Upper lobe of right lung (tissue), 1 donor: Measurements from ENCODE around the gene SIK3. TPM values are rescaled to one million over a fixed set of nuclear protein-coding genes. Genes with fewer than 3 reads are reported as not detected.

Source experiments
- ATAC-seq: fragments of 200-7000 bp; cut with Tn5 transposase; one replicate; pipeline ENCODE4 v1.9.1; 2020; ENCODE audit warnings: mild to moderate bottlenecking, moderate library complexity
- DNase-seq: peaks from one replicate; pipeline ENCODE4 v3.0.0-alpha.2; 2020
- H3K27ac ChIP-seq: fragments of 200-600 bp; one replicate; pipeline ENCODE4 v1.8.0; 2022
- H3K27me3 ChIP-seq: fragments of 200-600 bp; one replicate; pipeline ENCODE4 v1.8.0; 2022; ENCODE audit warnings: mild to moderate bottlenecking
- H3K36me3 ChIP-seq: fragments of 200-600 bp; one replicate; pipeline ENCODE4 v1.8.0; 2022
- H3K4me1 ChIP-seq: fragments of 200-600 bp; one replicate; pipeline ENCODE4 v1.8.0; 2022
- H3K4me3 ChIP-seq: fragments of 200-600 bp; one replicate; pipeline ENCODE4 v1.8.0; 2022; ENCODE audit warnings: mild to moderate bottlenecking
- H3K9me3 ChIP-seq: fragments of 200-600 bp; one replicate; pipeline ENCODE4 v1.8.0; 2022
- intact Hi-C: fragments of 100-400 bp; cut with DNase I; formaldehyde crosslinking; loops from one replicate; pipeline ENCODE4 v1.11.0; 2022
- total RNA-seq: library from RNA; stranded (reverse); fragmentation: NEBNext Ultra II Directional; extraction: Animal tissue kit (Norgen Biotek cat#: 25700); gene quantifications from one replicate; pipeline ENCODE4 v1.2.1, GENCODE V29; 2021
- TF ChIP-seq, protein P1 (sequence below): fragments of 200-600 bp; IDR thresholded peaks from one replicate; pipeline ENCODE4 v1.8.0; 2022; ENCODE audit warnings: antibody characterized with exemption
- donor health status: DM: no; HTN: yes; CAD: no; lungs with severe emphysema.

Gene SIK3
- total RNA-seq, 1 donor from 2014 or later: 37.1 TPM

DNA sequence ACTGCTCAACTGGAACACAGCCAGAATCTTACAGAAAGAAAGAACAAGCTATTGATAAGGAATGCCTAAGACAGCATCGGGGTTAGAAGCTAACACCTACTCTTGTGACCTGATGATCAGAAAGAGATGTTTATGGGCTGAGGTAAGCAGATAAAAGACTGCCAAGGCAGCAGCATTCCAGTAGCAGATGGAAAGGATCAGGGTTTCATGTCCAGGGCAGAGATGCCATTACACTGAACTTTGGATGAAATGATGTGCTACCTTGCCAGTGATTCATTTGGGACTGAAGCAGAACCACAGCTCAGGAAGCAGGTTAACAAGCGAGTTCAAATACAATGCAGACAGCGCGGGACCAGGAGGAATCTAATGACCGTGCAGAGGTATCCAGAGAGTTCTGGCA, 233.7 kb downstream of the SIK3 start:
- no peak for ATAC-seq
- Histone ChIP-seq H3K4me1 (no peaks in the 10 kb centered on the region), H3K4me3 (no peak overlapping the region), H3K27me3 (no peaks in the 10 kb centered on the region), H3K9me3 (no peaks in the 10 kb centered on the region), H3K27ac (no peak overlapping the region), H3K36me3 (peaks cover 89% of the 10 kb centered on the region)
- intact Hi-C loops: no loop called here
- no peak for DNase-seq
- TF ChIP-seq, protein P1, sequence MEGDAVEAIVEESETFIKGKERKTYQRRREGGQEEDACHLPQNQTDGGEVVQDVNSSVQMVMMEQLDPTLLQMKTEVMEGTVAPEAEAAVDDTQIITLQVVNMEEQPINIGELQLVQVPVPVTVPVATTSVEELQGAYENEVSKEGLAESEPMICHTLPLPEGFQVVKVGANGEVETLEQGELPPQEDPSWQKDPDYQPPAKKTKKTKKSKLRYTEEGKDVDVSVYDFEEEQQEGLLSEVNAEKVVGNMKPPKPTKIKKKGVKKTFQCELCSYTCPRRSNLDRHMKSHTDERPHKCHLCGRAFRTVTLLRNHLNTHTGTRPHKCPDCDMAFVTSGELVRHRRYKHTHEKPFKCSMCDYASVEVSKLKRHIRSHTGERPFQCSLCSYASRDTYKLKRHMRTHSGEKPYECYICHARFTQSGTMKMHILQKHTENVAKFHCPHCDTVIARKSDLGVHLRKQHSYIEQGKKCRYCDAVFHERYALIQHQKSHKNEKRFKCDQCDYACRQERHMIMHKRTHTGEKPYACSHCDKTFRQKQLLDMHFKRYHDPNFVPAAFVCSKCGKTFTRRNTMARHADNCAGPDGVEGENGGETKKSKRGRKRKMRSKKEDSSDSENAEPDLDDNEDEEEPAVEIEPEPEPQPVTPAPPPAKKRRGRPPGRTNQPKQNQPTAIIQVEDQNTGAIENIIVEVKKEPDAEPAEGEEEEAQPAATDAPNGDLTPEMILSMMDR: no peak

DNA sequence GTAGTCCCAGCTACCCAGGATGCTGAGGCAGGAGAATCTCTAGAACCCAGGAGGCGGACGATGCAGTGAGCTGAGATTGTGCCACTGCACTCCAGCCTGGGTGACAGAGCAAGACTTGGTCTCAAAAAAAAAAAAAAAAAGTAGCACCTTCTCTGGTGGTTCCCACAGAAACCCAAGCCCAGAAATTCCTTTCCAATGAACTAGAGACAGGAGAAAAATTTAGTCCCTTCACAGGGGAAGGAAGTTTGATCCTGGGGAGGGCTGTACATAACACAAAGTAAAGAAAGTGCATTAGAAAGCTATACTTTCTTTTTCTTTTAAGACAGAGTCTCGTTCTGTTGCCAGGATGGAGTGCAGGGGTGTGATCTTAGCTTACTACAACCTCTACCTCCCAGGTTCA, 235.3 kb downstream of the SIK3 start:
- Histone ChIP-seq H3K4me3 (no peak overlapping the region), H3K9me3 (no peaks in the 10 kb centered on the region), H3K4me1 (no peaks in the 10 kb centered on the region), H3K27ac (no peak overlapping the region), H3K36me3 (peaks cover 89% of the 10 kb centered on the region), H3K27me3 (no peaks in the 10 kb centered on the region)
- DNase-seq (no peak), ATAC-seq (no peak)
- TF ChIP-seq, protein P1: no peak
- intact Hi-C loops: no loop called here

DNA sequence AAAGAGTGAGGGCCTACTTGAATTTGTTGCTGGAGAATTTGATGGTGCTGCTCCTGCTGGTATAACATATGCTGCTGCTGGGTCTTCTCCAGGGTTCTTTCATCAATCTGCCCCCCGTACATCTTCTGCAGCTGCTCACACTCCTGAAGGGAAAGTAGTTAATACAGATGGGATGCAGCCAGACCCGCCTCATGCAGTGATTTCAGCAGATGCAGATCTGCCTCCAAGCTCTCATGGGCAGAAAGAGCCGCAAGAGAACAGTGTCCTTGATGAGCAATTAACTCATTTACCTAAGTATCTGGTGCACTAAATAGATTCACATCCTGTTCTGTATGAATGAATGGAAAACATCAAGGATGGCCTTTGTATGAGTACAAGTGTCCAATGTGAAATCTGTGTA, 236.0 kb downstream of the SIK3 start:
- intact Hi-C loops: no loop called here
- TF ChIP-seq, protein P1: no peak
- Histone ChIP-seq H3K27ac (no peak overlapping the region), H3K4me1 (no peaks in the 10 kb centered on the region), H3K4me3 (no peak overlapping the region), H3K36me3 (peaks cover 89% of the 10 kb centered on the region), H3K27me3 (no peaks in the 10 kb centered on the region), H3K9me3 (no peaks in the 10 kb centered on the region)
- DNase-seq (no peak), ATAC-seq (no peak)

DNA sequence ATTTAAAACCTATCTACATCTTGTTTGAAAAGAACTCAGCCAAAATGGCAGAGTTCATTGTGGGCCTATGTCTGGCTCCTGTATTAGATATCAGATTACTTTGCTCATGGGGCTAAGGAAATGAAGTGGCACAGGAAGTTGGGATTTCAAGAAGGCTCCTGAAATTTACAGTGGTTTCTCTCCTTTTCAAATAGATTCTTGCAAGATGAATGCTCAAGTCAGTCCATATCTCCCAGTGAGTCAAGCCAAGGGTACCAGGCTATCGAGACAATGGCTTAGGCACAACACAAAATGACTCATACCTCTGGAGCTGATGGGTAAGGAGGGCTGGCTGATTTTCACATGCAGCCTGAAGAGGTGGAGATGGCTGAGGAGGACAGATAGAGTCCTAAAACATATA, 236.7 kb downstream of the SIK3 start:
- Histone ChIP-seq H3K27ac (no peak overlapping the region), H3K4me1 (peaks cover 6% of the 10 kb centered on the region), H3K4me3 (no peak overlapping the region), H3K9me3 (no peaks in the 10 kb centered on the region), H3K27me3 (no peaks in the 10 kb centered on the region), H3K36me3 (peaks cover 89% of the 10 kb centered on the region)
- intact Hi-C loops: no loop called here
- TF ChIP-seq, protein P1: no peak
- DNase-seq (no peak), ATAC-seq (no peak)

DNA sequence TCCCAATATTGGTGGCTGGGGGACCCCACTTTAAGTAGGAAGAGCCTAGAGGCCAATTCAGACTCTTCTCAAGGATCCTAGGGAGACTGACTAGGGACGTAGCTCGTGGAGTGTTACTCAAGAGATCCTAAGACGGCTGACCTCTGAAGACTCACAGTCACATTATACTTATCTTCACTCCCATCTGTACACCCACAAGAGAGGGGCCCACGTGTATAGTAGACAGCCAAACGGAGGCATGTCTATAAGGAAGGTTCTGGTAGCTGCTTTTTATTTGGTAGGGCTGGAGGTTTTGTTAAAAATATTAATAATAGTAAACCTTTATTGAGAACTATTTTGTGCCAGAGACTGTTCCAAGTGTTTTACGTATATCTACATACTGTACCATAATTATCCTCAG, 237.9 kb downstream of the SIK3 start:
- Histone ChIP-seq H3K36me3 (peaks cover 77% of the 10 kb centered on the region), H3K4me1 (peaks cover 6% of the 10 kb centered on the region), H3K4me3 (no peak overlapping the region), H3K27ac (no peak overlapping the region), H3K9me3 (no peaks in the 10 kb centered on the region), H3K27me3 (no peaks in the 10 kb centered on the region)
- TF ChIP-seq, protein P1: no peak
- intact Hi-C loops: no loop called here
- no peak for DNase-seq
- no peak for ATAC-seq

DNA sequence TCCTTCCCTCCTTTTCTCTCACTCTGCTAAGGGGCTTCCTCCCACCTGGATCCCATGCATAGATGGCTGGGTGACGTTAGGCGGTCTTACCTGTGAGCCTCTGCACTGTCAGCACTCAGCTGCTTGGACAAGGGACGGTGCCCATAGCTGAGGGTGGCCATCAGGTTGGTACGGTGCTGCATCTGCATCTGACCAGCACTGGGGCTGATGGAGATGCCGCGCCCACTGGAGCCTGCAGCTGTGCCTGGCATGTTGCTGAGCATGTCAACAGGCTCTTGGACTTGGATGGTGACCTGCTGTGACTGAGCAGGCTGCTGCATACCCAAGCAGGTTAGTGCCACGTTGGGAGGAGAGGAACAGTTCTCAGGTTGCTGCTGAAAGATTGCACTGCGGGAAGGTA, 239.1 kb downstream of the SIK3 start:
- peaks cover 69% of the 10 kb centered on the region for H3K36me3 ChIP-seq
- H3K27ac ChIP-seq: no peak overlapping the region
- intact Hi-C loops: no loop called here
- no peak overlapping the region for H3K4me3 ChIP-seq
- DNase-seq: no peak
- no peaks in the 10 kb centered on the region for H3K27me3 ChIP-seq
- TF ChIP-seq, protein P1: no peak
- peaks cover 6% of the 10 kb centered on the region for H3K4me1 ChIP-seq
- no peaks in the 10 kb centered on the region for H3K9me3 ChIP-seq
- no peak for ATAC-seq
